Gastroesophageal sphincter (tissue), 3 donors: Measurements from ENCODE around the gene ARHGEF17.

Source experiments
- CTCF ChIP-seq, 4 experiments: fragments of 200-600 bp in 2 of 4; fragments of 450-650 bp in 2 of 4; sonication (generic) in 1 of 4; IDR thresholded peaks; one replicate each; pipeline ENCODE4 v1.5.1; 2017 to 2019; ENCODE audit warnings: antibody characterized with exemption in 4 of 4, mild to moderate bottlenecking in 2 of 4, moderate library complexity in 2 of 4
- POLR2A ChIP-seq, 2 donors: fragments of 450-650 bp; IDR thresholded peaks; one replicate each; pipeline ENCODE4 v1.6.1; 2017; ENCODE audit warnings: antibody characterized with exemption in 2 of 2, mild to moderate bottlenecking in 2 of 2, moderate library complexity in 1 of 2

DNA sequence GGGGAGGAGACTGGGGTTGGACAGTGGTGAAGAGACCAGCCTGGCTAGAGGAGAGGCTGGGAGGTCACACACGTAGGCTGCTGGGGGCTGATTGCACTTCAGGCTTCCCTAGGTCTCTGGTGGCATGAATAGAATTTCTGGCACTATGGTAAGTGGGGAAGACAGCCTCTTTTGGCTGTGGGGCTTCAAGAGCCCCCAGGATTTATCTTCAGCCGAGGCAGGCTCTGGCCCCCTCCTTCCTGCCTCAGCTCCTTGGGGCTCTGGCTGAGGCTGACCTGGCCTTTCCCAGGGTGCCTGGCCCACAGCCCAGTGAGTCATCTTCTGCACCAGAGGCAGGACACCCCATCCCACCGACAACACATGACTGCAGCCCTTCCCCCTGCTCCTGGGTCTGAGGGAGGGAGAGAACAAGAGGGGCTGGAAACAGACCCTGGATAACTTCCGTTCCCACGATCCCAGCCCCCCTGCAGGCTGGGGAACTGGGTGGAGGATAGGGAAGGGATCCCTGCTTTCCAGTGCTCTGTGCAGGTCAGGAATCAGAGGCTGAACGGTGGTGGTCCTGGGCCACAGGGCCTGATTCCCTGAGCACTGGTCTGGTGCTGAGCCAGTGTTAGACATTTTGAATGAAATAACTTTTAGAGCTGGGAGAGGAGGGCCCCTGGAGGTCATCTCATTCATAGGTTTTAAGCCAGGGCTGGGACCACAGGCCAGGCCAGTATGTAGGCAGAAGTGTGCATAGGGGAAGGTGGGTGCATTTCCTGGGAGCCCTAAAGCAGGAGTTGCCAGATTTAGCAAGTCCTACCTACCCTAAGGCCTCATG is 26.5 kb downstream of the ARHGEF17 start:
- TF ChIP-seq POLR2A (IDR thresholded peaks at IDR 0.05) = no peak
- peak in 2 of 4 experiments; percentile 12 to 24 for TF ChIP-seq CTCF (IDR thresholded peaks at IDR 0.05)
